NCI-H2029 treated with DMSO at 0.1 percent for 48 hours (cell line): ENCODE results near the gene PLCH1.

Experiments used
- DNase-seq: peaks from one replicate; lab custom pipeline; 2025; lab: John Stamatoyannopoulos, UW

The PLCH1 gene

DNA sequence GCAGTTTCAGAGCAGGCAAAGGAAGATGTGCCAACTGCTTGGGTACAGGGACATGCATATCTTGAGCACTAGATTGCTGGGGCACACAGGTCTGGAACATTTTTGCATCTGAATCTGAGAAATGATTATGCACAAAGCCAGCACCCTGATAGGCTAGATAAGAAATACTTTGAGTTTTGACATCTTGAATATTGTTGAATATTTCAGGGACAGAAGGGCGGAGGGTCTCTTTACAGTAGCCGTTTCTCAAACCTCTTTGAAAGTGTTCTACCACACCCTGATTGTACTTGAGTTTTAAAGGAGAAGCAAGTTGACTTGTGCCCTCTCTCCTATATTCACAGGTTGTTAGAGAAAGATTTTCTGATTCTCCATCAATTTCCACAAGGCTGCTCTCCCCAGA lies 263.3 kb downstream of the PLCH1 start:
- no peak for DNase-seq

DNA sequence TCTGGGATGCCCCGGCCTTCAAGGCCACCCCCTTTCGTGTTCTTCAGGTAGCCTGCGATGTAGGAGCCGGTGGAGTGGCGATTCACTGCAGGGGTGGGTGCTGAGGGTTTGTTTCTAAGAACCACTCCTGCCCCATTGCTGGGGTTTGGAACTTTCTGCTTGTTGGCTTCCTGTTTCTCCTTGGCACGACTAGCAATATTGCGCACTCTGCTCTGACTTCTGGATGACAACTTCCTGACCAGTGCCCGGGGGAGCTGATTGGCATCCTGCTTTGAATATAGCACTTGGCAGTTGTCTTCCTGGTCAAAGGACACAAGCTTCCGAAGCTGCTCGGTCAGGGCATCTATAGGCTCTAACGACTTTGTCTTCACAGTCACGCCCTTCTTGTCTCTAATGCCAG lies 263.8 kb downstream of the PLCH1 start:
- no peak for DNase-seq

DNA sequence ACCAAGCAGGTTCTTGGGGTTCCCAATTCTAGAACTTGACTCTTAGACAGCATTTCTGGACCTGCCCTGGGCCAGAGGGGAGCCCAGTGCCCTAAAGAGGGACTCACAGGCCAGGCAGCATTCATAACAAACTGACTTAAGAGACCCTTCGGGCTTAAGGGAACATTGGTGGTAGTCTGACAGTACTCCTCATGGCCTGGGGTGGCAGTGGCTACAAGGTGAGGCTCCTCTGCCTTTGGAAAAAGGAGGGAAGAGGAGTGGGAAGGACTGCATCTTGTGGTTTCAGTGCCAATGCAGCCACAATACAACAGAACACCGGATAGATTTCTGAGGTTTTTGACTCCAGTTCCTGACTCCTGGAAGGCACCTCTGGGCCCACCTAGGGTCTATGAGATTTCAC lies 279.2 kb downstream of the PLCH1 start:
- no peak for DNase-seq

DNA sequence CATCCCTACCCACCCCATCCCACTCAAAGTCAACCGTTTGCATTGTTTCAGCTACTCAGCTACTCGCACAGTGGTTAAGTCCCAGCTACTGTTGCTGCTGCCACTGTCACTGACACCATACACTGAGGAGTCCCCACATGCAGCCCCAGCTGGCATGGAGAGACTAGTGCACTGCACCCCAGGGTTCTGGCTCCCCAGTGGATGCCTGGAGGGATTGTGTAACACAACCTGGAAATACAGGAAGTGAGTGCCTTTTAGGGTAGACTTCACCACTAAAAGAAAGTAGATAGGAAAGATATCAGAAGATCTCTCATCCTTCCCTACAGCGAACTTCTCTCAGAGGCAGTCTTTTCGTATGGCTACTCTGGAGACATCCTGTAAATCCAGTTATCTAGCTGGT lies 282.2 kb downstream of the PLCH1 start:
- no peak for DNase-seq

DNA sequence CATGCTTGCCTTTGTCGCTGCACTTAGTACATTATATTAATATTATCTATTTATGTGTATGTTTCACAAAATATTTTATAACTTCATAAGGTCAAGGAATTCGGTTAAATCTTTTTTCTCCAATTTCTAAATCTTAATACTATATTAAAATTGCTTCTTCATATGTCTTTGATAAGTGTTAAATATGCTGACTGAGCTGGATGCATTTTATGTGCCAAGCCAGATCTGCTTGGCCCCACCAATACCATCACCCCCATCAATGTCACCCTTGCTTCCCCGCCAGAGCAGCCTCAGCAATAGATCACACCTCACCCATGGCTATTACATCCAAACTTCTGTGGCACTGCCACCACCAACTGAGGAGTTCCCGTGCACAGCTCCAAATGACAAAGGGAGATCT lies 287.3 kb downstream of the PLCH1 start:
- no peak for DNase-seq

DNA sequence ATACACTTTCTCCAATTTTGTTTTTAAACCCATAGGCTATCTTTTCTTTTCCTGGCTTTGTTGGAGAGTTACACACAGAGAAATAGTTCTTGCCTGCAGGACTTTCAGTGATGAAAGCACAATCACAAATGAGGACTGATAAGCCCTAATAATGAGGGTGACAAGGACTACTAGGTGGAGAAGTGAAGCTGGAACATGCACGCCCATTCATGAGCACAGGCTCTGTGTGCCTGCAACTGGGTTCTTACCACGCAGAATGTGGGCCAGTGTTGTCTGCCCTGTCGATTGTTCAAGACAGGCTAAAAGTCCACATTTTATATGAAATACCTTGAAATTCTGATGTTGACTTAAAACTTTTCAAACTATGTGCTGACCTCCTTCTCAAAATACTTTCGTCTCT lies 289.1 kb downstream of the PLCH1 start:
- DNase-seq = no peak

DNA sequence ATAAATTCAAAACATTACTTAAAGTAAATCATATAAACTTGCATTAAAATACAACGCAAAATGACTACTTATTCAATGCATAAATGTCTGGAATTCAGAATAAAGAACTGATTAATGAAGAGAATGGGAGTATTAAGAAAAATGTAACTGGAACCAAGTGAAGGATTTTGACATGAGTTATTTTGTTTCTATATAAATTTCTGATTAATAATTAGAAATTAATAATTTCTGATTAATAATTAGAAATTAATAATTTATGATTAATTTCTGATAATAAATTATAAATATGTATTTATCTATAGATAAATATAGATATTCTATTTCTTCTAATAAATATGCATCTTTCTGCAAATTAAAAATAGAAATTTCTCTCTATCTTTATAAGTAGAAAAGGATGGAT lies 291.4 kb downstream of the PLCH1 start:
- no peak for DNase-seq

DNA sequence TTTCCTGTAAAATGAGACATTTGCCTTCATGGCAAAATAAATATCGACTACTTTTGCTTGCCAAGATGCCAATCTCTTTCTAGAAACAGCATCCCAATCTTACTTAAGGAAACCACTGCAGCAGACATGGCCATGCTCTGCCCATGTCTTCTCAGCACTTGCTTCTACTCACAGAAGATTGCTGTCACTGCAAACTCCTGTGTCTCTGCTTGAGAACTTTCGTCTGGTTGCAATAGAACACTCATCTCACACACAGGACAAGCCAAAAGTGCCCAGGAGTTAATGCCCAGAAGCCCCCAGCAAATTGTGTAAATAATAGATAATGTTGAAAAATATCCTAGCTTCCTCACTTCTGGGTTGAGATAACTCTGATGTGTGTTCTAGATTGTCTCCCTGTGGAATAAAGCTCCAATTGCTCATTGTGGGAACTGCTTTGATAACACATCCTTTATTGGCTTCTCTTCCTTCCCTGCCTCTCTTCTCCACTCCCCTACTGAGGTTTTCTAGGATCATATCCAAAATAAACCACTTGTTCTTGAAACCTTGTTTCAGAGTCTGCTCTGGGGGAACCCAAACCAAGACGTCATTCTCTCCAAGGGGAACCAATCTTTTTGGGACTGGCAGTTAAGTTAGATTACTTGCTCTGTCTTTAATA lies 295.1 kb downstream of the PLCH1 start:
- peak; percentile 9 for DNase-seq

DNA sequence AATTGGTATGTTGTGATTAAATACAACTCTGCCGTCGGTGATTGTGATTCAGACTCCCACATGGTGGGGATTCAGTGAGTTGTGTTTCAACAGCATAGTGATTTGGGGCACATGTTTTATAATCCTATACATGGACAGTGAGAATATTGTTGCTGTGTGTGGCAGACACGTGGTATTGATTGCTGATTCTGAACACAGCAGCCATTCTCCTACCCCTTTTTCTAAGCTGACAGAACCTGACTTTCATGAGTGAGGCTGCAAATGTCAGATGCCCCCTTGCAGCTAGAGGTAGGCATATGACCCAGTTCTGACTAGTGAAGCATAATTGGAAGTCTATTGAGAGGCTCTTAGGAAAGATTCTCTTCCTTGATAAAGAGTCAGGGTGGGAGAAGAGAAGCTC lies 296.3 kb downstream of the PLCH1 start:
- no peak for DNase-seq

DNA sequence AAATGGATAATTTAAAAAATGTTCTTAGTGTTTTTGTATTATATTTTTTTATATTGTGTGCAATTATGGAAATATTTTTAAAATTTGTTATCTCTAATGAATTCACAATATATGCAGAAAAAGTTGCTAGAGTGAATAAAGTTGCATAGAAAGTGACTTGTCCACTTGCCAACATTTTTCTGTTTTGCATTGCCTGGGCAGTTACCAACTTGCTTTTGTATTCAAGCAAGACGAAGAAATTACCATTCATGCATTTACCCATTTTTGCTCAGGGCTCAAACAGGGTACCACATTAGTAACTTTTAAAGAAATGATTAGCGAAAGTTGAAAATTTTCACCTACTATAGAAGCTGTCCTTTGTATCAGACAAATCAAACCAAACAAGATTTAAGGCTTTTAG lies 298.5 kb downstream of the PLCH1 start:
- no peak for DNase-seq

DNA sequence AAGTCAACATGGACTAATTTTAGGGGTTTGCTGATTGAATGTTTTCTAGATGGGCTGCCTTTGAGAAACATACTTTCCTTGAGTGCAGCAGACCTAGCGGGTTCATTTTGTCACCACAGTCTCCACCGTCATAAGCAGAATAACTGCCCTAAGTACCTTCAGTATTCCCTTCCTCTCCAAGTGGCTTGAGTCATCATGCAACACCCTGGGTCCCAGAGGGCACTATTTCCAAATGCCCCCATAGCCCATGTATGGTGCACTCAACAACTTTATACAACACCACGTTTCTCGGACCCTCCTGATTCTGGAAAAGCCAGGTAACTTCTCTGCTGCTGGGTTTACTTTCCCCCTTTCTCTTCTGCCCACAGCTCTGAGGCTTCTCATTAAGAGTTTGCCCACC lies 300.1 kb downstream of the PLCH1 start:
- DNase-seq = no peak

DNA sequence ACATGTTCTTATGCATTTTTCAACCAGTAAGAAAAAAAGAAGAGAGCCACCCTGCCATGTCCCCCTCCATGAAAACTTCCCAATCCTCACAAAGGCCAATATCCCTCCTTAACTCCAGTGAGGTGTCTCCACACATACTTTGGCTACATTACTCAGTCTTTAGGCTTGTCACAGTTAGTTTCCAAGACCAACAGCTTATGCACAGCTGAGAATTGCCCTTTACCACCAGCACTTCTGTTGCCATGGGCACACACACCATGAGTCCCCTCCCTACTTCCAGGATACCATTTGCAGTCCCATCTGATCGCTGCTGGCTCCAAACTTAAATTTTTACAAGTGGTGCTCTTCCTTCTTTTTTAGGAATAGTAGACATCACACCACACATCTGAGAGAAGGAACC lies 301.1 kb downstream of the PLCH1 start:
- no peak for DNase-seq

DNA sequence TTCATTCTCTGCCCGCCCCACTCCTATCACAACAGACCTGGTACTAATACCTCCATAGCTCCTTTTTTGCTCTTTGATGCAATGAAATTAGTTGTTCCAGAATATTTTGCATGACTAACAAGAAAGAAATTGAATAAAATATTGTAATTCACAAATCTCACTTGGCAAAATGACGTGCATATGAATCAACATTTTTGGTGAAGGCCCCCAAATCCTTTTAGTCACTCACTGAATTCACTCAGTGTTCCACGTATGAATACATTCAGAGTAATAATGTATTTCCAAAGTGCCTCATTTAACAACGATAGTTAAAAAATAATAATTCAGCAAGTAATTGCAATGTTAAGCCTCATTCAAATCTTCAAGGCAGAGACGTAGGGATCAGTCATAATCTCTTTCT lies 302.8 kb downstream of the PLCH1 start:
- DNase-seq = no peak

DNA sequence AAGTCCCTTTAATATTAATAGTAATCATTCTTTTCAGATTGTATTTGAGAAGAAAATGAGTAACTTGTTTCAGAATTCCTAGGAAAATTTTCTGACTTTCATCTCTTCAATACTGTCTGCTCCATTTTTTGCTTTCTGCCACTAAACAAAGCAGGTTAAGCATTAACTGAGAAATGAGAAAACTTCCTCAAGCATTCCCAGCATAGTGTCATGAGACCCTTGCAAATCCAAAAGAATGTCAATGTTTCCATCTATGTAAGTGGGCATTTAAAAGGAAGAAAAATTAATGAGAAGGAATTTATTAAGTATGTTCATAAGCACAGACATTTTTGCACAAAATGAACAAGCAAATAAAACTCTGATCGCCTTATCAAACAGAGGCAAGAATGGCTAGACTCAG lies 303.4 kb downstream of the PLCH1 start:
- no peak for DNase-seq

DNA sequence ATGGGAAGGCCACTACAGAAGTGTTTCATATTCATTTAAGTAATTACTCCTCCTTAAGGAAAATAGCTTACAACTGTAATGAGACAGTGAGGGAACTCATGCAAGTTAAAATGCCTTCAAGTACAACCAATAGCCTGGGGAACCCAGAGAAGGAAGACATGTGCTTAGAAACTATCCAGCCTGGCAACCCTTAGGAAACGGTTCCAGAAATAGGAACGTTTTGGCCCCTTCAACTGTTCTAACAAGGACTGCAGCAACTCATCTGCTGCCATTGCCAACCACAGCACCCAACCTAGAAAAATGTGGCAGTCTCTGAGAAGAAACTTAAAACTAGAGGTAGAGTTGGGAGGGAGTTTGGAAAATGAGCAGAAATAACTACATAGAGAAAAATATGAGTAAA lies 303.8 kb downstream of the PLCH1 start:
- no peak for DNase-seq

DNA sequence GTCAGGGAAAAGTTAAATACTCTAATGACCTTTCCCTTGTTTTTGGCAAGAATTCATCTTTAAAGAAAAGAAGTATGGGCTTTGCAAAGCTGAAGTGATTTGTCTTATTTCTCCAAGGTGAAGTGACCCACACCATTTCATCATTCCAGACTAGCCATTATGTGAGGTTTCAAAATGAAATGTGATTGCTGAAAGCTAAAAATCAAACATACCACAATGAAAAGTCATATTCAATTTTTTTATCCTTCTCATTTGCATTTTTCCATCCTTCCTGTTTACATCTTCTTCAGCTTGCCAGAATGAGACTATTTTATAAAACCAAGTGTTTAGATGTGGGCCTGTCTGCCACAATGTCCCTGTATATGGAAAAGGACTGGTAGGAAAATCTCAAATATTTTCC lies 309.1 kb downstream of the PLCH1 start:
- DNase-seq = no peak

DNA sequence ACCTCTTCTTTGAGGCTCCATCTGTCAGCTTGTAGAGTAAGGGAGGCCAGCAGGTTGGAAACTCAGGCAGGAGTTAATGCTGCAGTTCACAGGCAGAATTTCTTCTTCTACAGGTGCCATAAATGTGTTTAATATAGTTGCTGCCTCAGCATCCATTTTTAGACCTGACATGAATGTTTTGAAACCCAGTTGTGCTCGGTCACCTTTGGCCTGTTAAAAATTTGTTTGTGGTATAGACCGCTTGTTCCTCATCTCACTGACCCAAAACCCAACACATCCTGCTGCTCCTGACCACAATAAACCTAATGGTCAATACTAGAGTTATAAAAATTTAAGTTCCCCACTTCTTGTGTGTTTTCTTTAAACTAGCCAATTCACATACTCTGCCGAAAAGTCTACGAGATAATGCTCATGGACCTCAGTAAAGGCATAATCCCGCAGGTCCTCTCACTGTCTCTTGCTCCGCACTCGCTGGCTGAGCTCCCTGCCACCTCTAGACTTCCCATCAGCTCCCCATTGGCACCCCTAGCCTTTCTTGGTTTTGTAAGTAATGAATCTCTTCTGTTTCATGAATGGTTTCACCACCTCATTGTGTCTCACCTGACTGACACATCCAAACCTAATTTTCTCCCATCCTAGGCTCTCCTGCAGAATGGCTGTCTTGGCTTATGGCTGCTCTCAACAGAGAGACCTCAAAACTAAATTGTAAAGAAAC lies 312.9 kb downstream of the PLCH1 start:
- DNase-seq = no peak

DNA sequence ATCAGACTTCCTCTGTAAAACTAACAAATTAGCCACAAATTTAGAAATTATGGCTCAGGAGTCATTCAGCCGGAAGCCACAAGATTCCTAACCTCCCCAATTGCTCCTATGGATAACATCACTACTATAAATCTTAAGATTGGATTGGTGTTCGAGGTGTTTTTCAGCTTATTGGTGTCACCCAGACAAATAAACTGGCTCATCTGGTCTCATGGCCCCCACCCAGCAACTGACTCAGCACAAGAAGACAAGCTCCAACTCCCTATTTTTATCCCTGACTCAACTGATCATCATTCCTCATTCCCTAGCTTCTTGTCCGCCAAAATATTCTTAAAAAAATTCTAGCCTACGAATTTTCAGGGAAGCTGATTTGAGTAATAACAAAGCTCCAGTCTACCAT lies 316.3 kb downstream of the PLCH1 start:
- no peak for DNase-seq

DNA sequence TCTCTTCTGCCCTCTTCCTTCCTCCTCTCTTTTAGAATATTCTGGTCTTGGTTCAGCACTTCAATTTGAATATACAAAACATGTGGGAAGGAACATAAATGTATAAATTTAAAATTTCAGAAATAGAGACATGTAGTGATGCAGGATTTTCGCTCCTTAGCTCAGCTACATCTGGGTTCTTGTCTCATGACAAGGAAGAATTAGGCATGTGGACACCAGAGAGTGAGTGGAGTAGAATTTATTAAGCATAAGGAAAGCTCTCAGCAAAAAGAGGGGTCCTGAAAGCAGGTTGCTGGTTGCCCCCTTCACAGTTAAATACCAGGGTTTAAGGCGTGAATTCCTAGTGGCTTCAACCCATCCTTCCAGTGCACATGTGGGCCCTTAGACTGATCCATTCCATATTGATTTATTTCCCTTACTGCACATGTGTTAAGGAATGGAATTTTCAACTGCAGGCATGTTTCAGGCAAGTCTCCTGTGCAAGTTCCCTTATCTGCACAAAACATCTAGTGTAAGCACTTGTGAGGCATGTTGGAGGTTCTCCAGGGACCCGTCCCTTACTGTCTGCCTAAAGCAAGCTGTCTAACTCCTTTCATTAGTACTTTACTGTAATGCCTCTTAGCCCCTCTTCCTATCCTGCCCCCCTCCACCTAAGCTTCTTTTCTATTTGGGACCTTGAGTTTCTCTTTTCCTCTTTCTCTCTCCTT lies 318.2 kb downstream of the PLCH1 start:
- DNase-seq = no peak

DNA sequence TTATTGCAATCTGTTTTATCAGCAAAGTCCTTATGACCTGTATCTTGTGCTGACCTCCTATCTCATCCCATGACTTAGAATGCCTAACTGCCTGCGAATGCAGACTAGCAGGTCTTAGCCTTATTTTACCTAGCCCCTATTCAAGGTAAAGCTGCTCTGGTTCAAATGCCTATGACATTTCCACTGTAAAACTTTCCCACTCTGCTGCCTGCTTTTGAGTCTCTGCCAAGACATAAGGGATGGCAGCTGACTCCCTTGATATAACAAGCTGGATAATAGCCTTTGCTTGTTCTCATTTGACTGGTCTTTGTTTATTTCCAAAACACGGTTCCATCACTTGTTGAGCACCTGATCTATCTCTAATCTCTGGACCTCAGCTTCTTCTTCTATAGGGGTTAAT lies 319.5 kb downstream of the PLCH1 start:
- no peak for DNase-seq

DNA sequence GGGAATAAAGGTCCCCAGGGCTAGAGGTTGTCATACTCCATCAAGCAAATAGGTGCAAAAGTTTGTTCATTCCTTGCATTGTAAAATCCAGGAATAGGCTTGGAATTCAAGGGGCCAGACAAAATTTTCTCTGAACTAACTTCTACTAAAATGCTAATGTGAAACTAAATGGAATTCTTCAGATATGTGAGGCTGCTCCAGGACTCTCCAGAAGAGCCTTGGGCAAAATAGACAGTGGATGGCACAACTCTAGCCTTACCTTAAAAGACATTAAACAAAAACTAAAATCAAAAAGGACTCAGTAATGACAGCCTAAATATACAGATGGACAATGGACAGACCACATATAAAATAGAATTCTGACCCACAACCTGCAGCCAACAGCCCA lies 320.6 kb downstream of the PLCH1 start:
- no peak for DNase-seq

DNA sequence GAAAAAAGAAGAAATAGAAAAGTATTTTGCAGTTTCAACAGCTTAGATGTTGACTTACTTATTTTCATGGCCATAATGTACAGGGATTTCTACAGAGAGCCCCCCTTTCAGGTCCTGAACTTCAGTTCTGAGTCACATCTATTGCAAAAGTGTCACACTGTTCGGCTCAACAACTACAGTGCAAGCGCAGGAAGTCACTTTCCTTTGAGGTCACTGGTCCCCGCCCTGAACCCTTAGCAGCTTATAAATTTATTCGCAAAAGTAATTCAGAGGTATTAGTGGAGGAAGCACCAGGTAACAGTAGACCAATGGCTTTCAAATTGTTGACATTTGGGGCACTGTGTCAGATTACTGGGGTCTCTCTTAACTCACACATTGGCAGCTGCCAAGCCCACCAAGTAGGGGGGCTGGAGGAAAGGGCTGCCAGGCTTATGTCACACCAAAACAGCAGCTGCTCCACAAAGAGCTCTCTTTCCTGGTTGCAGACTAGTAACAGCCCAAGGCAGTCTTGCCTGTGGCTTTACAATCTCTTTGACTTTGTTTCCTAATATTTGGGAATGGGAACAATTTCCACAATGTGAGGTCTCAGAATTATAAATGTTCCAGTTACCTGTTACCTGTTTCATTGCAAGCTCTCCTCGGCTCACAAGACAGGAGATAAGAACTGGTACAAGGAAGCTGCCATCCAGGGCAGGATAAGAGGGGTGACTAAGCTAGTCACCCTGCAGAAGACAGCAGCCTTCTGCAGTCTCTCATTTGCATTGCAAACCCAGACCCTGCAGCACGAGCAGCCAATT lies 321.1 kb downstream of the PLCH1 start:
- DNase-seq = no peak
